Endodermal cell (in vitro differentiated cells): Measurements from ENCODE around the gene CADM1. TPM values are rescaled to one million over a fixed set of nuclear protein-coding genes. Genes with fewer than 3 reads are reported as not detected.
A peak's percentile ranks its signal among the peaks of the same experiment; 100 is the strongest.

Experiments used
- DNase-seq: peaks from one replicate; pipeline ENCODE4 v3.0.0-alpha.2; 2017
- H3K27ac ChIP-seq: 2 replicates; pipeline ENCODE4 v1.5.1; 2013; ENCODE audit warnings: mild to moderate bottlenecking, low read depth, low read length, moderate library complexity
- H3K27me3 ChIP-seq: 2 replicates; pipeline ENCODE4 v1.6.1; 2013; ENCODE audit warnings: mild to moderate bottlenecking, low read length, moderate library complexity; ENCODE audit not compliant: insufficient read depth, control insufficient read depth, poor library complexity, severe bottlenecking
- H3K36me3 ChIP-seq: 2 replicates; pipeline ENCODE4 v1.7.0; 2013; ENCODE audit warnings: mild to moderate bottlenecking, low read length, moderate library complexity; ENCODE audit not compliant: control insufficient read depth, insufficient read depth
- H3K4me1 ChIP-seq: one replicate; pipeline ENCODE4 v1.7.0; 2013; ENCODE audit warnings: low read length; ENCODE audit not compliant: control insufficient read depth, insufficient read depth
- H3K4me3 ChIP-seq: 2 replicates; pipeline ENCODE4 v1.5.1; 2013; ENCODE audit warnings: mild to moderate bottlenecking, low read length, moderate library complexity
- H3K9ac ChIP-seq: 2 replicates; pipeline ENCODE4 v1.6.1; 2013; ENCODE audit warnings: mild to moderate bottlenecking, low read length, moderate library complexity; ENCODE audit not compliant: poor library complexity, severe bottlenecking; ENCODE audit errors: extremely low read depth
- H3K9me3 ChIP-seq: 2 replicates; pipeline ENCODE4 v1.6.1; 2013; ENCODE audit warnings: mild to moderate bottlenecking, low read length, moderate library complexity; ENCODE audit not compliant: control insufficient read depth
- H3K27ac Mint-ChIP-seq: 2 replicates; pipeline ENCODE4 v1.8.0; 2020; ENCODE audit warnings: mixed read lengths
- H3K27me3 Mint-ChIP-seq: 2 replicates; pipeline ENCODE4 v1.8.0; 2021; ENCODE audit warnings: mild to moderate bottlenecking, mixed read lengths; ENCODE audit not compliant: insufficient read depth
- H3K36me3 Mint-ChIP-seq: 2 replicates; pipeline ENCODE4 v1.8.0; 2020; ENCODE audit warnings: low read depth, mixed read lengths
- H3K4me1 Mint-ChIP-seq: 2 replicates; pipeline ENCODE4 v1.8.0; 2020; ENCODE audit warnings: mixed read lengths
- H3K4me3 Mint-ChIP-seq: 2 replicates; pipeline ENCODE4 v1.8.0; 2020; ENCODE audit warnings: mild to moderate bottlenecking, moderate library complexity, mixed read lengths
- H3K9me3 Mint-ChIP-seq: 2 replicates; pipeline ENCODE4 v1.8.0; 2020; ENCODE audit warnings: mild to moderate bottlenecking, mixed read lengths
- WGBS, 2 experiments: methylation state at CpG; one replicate each; pipeline versions ENCODE4 v1.1.5 to v1.1.7; 2013; ENCODE audit warnings: missing lambda C conversion rate in 2 of 2, mixed read lengths in 1 of 2; ENCODE audit not compliant: insufficient coverage in 1 of 2, insufficient read length in 1 of 2; 5-methylcytosine and 5-hydroxymethylcytosine counted together
- total RNA-seq, 2 donors: library from RNA; stranded (reverse); fragmentation: NEBNext Ultra II Directional in 1 of 2; extraction: Animal tissue kit (Norgen Biotek cat#: 25700) in 1 of 2; gene quantifications; 2 replicates in 1 of 2; 3 replicates in 1 of 2; pipeline ENCODE4 v1.2.1, GENCODE V29; 2021
- TF ChIP-seq, protein P1 (sequence below): fragments of 200-600 bp; sonication (generic); conservative IDR thresholded peaks from 2 replicates; pipeline ENCODE4 v1.5.0; 2021; ENCODE audit warnings: antibody characterized with exemption, mild to moderate bottlenecking

Gene CADM1
- total RNA-seq, 2 donors from 2014 or later: 76.3 to 88.2 TPM

DNA sequence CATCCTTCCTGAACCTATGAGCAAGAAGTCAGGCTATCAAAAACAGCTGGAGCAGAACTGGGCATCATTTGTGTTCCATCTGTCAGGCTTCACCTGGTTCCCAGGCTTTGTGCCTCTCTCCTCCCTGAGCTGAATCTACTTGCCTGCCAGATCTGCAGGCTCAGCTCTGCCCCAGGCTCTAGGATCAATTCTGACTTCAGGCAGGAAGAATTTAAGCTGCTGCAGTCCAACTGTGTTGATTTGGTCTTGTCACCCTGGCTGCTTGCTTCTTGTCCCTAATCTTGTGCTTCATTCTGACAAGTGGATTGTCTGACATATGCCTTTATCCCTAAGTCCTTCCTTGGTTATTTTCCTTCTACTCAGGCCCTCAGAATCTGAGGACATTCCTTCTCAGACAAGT is 31.6 kb upstream of the CADM1 start:
- H3K9me3 ChIP-seq: no peaks in the 10 kb centered on the region
- peaks cover 39% of the 10 kb centered on the region for H3K4me1 ChIP-seq
- Mint-ChIP-seq H3K27ac (peak overlapping the region; percentile 44), H3K4me3 (no peak overlapping the region), H3K36me3 (no peaks in the 10 kb centered on the region), H3K4me1 (peaks cover 56% of the 10 kb centered on the region), H3K27me3 (peaks cover 17% of the 10 kb centered on the region), H3K9me3 (no peaks in the 10 kb centered on the region)
- TF ChIP-seq, protein P1, sequence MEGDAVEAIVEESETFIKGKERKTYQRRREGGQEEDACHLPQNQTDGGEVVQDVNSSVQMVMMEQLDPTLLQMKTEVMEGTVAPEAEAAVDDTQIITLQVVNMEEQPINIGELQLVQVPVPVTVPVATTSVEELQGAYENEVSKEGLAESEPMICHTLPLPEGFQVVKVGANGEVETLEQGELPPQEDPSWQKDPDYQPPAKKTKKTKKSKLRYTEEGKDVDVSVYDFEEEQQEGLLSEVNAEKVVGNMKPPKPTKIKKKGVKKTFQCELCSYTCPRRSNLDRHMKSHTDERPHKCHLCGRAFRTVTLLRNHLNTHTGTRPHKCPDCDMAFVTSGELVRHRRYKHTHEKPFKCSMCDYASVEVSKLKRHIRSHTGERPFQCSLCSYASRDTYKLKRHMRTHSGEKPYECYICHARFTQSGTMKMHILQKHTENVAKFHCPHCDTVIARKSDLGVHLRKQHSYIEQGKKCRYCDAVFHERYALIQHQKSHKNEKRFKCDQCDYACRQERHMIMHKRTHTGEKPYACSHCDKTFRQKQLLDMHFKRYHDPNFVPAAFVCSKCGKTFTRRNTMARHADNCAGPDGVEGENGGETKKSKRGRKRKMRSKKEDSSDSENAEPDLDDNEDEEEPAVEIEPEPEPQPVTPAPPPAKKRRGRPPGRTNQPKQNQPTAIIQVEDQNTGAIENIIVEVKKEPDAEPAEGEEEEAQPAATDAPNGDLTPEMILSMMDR: no peak
- H3K27me3 ChIP-seq: no peaks in the 10 kb centered on the region
- H3K36me3 ChIP-seq: no peaks in the 10 kb centered on the region
- no peak overlapping the region for H3K4me3 ChIP-seq
- DNase-seq: no peak
- no peak overlapping the region for H3K9ac ChIP-seq
- H3K27ac ChIP-seq: no peak overlapping the region

DNA sequence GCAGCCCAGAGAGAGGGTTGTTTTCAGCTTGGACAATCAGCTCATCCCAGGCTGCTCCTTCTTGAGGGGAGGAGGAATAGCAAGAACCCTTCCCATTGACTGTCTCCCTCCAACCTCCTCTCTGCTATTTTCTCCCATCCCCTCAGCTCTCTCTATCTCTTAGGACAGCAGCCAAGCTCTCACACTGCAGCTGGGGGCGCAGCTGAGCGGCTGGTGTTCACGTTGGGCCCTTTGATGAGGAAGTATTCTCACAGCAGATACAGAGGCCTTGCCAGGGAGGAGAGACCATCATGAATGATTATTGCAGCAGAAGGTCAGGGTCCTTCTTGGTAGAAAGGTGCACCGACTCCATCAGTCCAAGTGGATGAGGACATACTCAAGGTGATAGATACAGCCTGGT is 26.5 kb upstream of the CADM1 start:
- peak overlapping the region; percentile 1 for H3K4me3 Mint-ChIP-seq
- Histone ChIP-seq H3K27ac (no peak overlapping the region), H3K9ac (no peak overlapping the region), H3K4me1 (peaks cover 35% of the 10 kb centered on the region), H3K4me3 (no peak overlapping the region), H3K27me3 (no peaks in the 10 kb centered on the region), H3K36me3 (no peaks in the 10 kb centered on the region), H3K9me3 (no peaks in the 10 kb centered on the region)
- H3K27ac Mint-ChIP-seq: no peak overlapping the region
- H3K27me3 Mint-ChIP-seq: peaks cover 8% of the 10 kb centered on the region
- no peaks in the 10 kb centered on the region for H3K9me3 Mint-ChIP-seq
- peaks cover 60% of the 10 kb centered on the region for H3K4me1 Mint-ChIP-seq
- no peaks in the 10 kb centered on the region for H3K36me3 Mint-ChIP-seq
- TF ChIP-seq, protein P1: peak; percentile 83
- peak; percentile 88 for DNase-seq
- WGBS, 2 experiments: 48 to 100% methylated on average over 1 to 4 of the region's 4 CpGs

DNA sequence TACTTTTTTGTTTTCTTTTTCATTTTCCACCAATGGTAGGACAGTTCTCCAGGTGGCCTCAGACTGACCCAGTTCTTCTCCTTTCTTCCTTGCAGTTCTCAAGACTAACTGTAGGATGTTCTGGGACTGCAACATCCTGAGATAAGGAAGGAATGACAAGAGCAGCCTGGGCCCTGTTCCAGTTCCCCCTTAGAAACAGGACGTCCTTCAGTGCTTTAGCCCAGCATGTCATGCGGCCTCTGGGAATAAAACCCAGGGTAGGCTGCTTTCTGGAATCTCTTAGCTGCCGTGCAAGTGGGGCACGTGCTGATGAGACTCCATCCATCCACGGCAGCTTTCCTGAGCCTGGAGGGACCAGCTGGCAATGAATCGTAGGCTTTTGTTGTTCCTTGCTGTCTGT is 24.0 kb upstream of the CADM1 start:
- peaks cover 50% of the 10 kb centered on the region for H3K4me1 Mint-ChIP-seq
- Histone ChIP-seq H3K4me1 (peaks cover 14% of the 10 kb centered on the region), H3K9me3 (no peaks in the 10 kb centered on the region), H3K9ac (no peak overlapping the region), H3K36me3 (no peaks in the 10 kb centered on the region), H3K27me3 (peaks cover 5% of the 10 kb centered on the region), H3K4me3 (no peak overlapping the region), H3K27ac (no peak overlapping the region)
- DNase-seq: peak; percentile 57
- peaks cover 8% of the 10 kb centered on the region for H3K27me3 Mint-ChIP-seq
- no peaks in the 10 kb centered on the region for H3K36me3 Mint-ChIP-seq
- 88 to 89% methylated on average over 6 of the region's 6 CpGs for WGBS, 2 experiments
- TF ChIP-seq, protein P1: peak; percentile 66
- H3K9me3 Mint-ChIP-seq: no peaks in the 10 kb centered on the region
- no peak overlapping the region for H3K27ac Mint-ChIP-seq
- no peak overlapping the region for H3K4me3 Mint-ChIP-seq
